ENCODE data around the gene XKR7. TPM values are rescaled to one million over a fixed set of nuclear protein-coding genes. Genes with fewer than 3 reads are reported as not detected.

XKR7 gene
- total RNA-seq, 4 donors from 2014 or later = not detected

DNA sequence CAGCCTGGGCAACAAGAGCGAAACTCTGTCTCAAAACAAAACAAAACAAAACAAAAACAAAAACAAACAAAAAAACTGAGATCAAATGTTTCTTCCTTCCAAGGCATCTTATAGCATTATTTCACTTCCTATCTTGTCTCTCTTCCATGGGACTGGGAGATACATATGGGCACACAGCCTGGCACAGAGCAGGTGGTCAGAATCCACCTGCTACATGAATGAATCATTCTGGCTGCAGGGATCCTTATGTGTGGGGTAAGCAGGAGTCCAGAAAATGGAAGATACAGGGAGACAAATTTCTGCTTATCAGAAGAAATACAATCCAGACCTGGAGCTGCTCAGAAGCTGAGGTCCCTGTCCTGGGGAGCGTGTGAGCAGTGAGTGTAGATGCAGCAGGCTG lies 24.1 kb downstream of the XKR7 start:
- Histone ChIP-seq H3K36me3 (no peaks in the 10 kb centered on the region), H3K27ac (replicated peaks in 1 of 4) (no peak overlapping the region), H3K4me3 (no peak overlapping the region), H3K4me1 (peaks cover 0 to 5% (median 0%) of the 10 kb centered on the region in 4 donors), H3K27me3 (peaks cover 0 to 37% (median 4%) of the 10 kb centered on the region in 4 donors), H3K9me3 (no peaks in the 10 kb centered on the region)
- TF ChIP-seq POLR2AphosphoS5 (IDR thresholded peaks at IDR 0.05) = no peak
- TF ChIP-seq EP300 (IDR thresholded peaks at IDR 0.05) = no peak
- no peak for TF ChIP-seq POLR2A (IDR thresholded peaks at IDR 0.05; ENCODE audit: low read depth)
- TF ChIP-seq, protein P1, sequence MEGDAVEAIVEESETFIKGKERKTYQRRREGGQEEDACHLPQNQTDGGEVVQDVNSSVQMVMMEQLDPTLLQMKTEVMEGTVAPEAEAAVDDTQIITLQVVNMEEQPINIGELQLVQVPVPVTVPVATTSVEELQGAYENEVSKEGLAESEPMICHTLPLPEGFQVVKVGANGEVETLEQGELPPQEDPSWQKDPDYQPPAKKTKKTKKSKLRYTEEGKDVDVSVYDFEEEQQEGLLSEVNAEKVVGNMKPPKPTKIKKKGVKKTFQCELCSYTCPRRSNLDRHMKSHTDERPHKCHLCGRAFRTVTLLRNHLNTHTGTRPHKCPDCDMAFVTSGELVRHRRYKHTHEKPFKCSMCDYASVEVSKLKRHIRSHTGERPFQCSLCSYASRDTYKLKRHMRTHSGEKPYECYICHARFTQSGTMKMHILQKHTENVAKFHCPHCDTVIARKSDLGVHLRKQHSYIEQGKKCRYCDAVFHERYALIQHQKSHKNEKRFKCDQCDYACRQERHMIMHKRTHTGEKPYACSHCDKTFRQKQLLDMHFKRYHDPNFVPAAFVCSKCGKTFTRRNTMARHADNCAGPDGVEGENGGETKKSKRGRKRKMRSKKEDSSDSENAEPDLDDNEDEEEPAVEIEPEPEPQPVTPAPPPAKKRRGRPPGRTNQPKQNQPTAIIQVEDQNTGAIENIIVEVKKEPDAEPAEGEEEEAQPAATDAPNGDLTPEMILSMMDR (IDR thresholded peaks at IDR 0.05) = no peak
- no peak for DNase-seq (ENCODE audit: extremely low spot score)
- WGBS = 78% methylated on average over 2 of the region's 2 CpGs
- intact Hi-C loops (cut with DNase I) = no loop called here

DNA sequence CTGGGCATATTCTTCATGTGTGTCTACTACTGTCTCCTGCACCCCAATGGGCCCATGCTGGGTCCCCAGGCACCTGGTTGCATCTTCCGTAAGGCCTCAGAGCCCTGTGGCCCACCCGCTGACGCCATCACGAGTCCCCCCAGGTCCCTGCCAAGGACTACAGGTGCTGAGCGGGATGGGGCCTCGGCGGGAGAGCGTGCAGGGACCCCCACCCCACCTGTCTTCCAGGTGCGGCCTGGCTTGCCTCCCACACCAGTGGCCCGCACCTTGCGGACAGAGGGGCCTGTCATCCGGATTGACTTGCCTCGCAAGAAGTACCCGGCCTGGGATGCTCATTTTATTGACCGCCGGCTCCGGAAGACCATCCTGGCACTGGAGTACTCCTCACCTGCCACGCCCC lies 29.0 kb downstream of the XKR7 start:
- Histone ChIP-seq H3K27ac (replicated peaks in 1 of 4) (no peak overlapping the region), H3K9me3 (no peaks in the 10 kb centered on the region), H3K4me1 (peaks cover 0 to 5% (median 0%) of the 10 kb centered on the region in 4 donors), H3K36me3 (no peaks in the 10 kb centered on the region), H3K4me3 (no peak overlapping the region), H3K27me3 (peaks cover 0 to 57% (median 4%) of the 10 kb centered on the region in 4 donors)
- intact Hi-C loops (cut with DNase I) = no loop called here
- DNase-seq (ENCODE audit: extremely low spot score) = no peak
- WGBS = 100% methylated on average over 5 of the region's 18 CpGs
- no peak for TF ChIP-seq EP300 (IDR thresholded peaks at IDR 0.05)
- no peak for TF ChIP-seq POLR2AphosphoS5 (IDR thresholded peaks at IDR 0.05)
- TF ChIP-seq POLR2A (IDR thresholded peaks at IDR 0.05; ENCODE audit: low read depth) = no peak
- TF ChIP-seq, protein P1 (IDR thresholded peaks at IDR 0.05) = no peak

DNA sequence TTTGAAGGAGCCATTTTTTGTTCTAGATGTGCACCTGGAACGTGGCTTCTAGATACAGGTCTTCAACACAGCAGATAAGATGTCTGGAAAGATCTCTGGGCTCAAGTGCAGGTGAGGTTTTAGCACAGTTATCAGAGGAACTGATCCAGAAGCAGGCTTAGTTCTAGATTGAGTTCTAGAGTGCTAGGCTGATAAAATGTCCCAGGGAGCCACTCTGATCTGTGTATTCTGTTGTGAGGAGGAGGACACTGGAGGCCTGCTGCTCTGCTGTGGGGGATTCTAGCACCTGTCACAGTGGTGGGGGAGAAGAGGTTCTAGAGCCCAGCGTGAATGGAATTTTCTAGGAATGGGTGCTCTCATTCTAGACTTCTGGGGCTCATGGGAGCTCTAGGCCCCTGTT lies 30.3 kb downstream of the XKR7 start:
- H3K27me3 ChIP-seq = peaks cover 0 to 57% (median 4%) of the 10 kb centered on the region in 4 donors
- 58% methylated on average over 2 of the region's 2 CpGs for WGBS
- no peaks in the 10 kb centered on the region for H3K36me3 ChIP-seq
- H3K9me3 ChIP-seq = no peaks in the 10 kb centered on the region
- no peak overlapping the region for H3K4me3 ChIP-seq
- DNase-seq (ENCODE audit: extremely low spot score) = no peak
- intact Hi-C loops (cut with DNase I) = no loop called here
- TF ChIP-seq EP300 (IDR thresholded peaks at IDR 0.05) (no peak), POLR2AphosphoS5 (IDR thresholded peaks at IDR 0.05) (no peak), POLR2A (IDR thresholded peaks at IDR 0.05; ENCODE audit: low read depth) (no peak)
- TF ChIP-seq, protein P1 (IDR thresholded peaks at IDR 0.05) = no peak
- no peak overlapping the region for H3K27ac ChIP-seq (replicated peaks in 1 of 4)
- H3K4me1 ChIP-seq = peaks cover 0 to 5% (median 0%) of the 10 kb centered on the region in 4 donors

DNA sequence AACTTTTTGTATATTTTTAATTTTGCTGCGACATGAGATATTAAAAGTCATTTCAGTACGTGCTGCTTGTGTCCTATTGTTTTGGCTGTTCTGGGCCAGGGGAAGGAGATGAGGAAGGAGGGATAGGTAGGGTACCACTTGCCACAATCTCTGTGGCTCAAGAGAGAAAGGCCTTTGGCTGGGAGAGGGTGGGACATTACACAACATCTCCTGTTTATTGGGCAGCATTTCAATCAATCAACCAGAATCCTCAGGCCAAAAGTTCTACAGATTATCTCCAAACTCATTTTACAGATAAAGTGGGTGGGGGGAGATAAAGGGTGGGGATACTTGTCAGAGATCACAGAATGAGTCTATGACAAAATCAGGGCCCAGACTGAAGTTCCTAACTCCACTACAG lies 35.4 kb downstream of the XKR7 start:
- DNase-seq (ENCODE audit: extremely low spot score) = no peak
- H3K27me3 ChIP-seq = peaks cover 0 to 22% (median 0%) of the 10 kb centered on the region in 4 donors
- 80% methylated on average over 2 of the region's 2 CpGs for WGBS
- H3K27ac ChIP-seq (replicated peaks in 1 of 4) = no peak overlapping the region
- H3K36me3 ChIP-seq = no peaks in the 10 kb centered on the region
- TF ChIP-seq POLR2A (IDR thresholded peaks at IDR 0.05; ENCODE audit: low read depth) (no peak), EP300 (IDR thresholded peaks at IDR 0.05) (no peak), POLR2AphosphoS5 (IDR thresholded peaks at IDR 0.05) (no peak)
- TF ChIP-seq, protein P1 (IDR thresholded peaks at IDR 0.05) = no peak
- no peak overlapping the region for H3K4me3 ChIP-seq
- peaks cover 0 to 19% (median 8%) of the 10 kb centered on the region in 4 donors for H3K4me1 ChIP-seq
- intact Hi-C loops (cut with DNase I) = no loop called here
- H3K9me3 ChIP-seq = no peaks in the 10 kb centered on the region

DNA sequence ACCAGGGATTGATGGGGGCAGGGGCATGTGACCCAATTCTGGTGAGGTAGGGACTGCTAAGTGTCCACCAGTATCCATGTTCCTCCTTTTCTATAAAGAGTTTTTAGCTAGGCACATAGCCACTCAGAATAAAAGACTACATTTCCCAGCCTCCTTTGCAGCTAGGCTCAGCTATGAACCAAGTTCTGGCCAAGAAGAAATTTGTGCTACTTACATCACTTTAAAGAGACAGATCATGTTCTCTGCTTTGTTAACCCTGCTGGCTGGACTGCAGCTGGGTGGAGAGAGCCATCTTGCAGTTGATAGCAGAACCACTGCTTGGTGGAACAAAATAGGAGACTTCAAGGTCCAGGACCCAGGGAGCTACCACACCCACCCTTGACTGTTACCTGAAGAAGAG lies 37.0 kb downstream of the XKR7 start:
- H3K27ac ChIP-seq (replicated peaks in 1 of 4) = no peak overlapping the region
- DNase-seq (ENCODE audit: extremely low spot score) = no peak
- peaks cover 0 to 14% (median 0%) of the 10 kb centered on the region in 4 donors for H3K27me3 ChIP-seq
- TF ChIP-seq, protein P1 (IDR thresholded peaks at IDR 0.05) = no peak
- TF ChIP-seq POLR2AphosphoS5 (IDR thresholded peaks at IDR 0.05) (no peak), POLR2A (IDR thresholded peaks at IDR 0.05; ENCODE audit: low read depth) (no peak), EP300 (IDR thresholded peaks at IDR 0.05) (no peak)
- H3K4me3 ChIP-seq = no peak overlapping the region
- intact Hi-C loops (cut with DNase I) = no loop called here
- no peaks in the 10 kb centered on the region for H3K9me3 ChIP-seq
- H3K4me1 ChIP-seq = peaks cover 0 to 32% (median 8%) of the 10 kb centered on the region in 4 donors
- H3K36me3 ChIP-seq = no peaks in the 10 kb centered on the region

All from esophagus muscularis mucosa (tissue), 4 donors.